HUES6 (cell line): ENCODE data around the gene PSIP1.
"Not testable (repeated sequence)": the region's sequence is repeated elsewhere in the genome, so short reads cannot be mapped to it uniquely, and the experiment has no call there.

Experiments used
- H3K27ac ChIP-seq: 2 replicates; pipeline ENCODE4 v1.7.0; 2013; ENCODE audit warnings: low read depth, mild to moderate bottlenecking, low read length, inconsistent platforms
- H3K27me3 ChIP-seq: 2 replicates; pipeline ENCODE4 v1.6.1; 2013; ENCODE audit warnings: low read length; ENCODE audit not compliant: control insufficient read depth, insufficient read depth
- H3K36me3 ChIP-seq: 2 replicates; pipeline ENCODE4 v1.6.1; 2013; ENCODE audit warnings: low read length; ENCODE audit not compliant: control insufficient read depth, insufficient read depth
- H3K4me1 ChIP-seq: 2 replicates; pipeline ENCODE4 v1.6.1; 2013; ENCODE audit warnings: low read length; ENCODE audit not compliant: control insufficient read depth, insufficient read depth
- H3K4me3 ChIP-seq: 2 replicates; pipeline ENCODE4 v1.5.1; 2013; ENCODE audit warnings: low read depth, low read length
- H3K9ac ChIP-seq: one replicate; pipeline ENCODE4 v1.6.1; 2013; ENCODE audit warnings: mild to moderate bottlenecking, low read length
- H3K9me3 ChIP-seq: 2 replicates; pipeline ENCODE4 v1.6.1; 2013; ENCODE audit warnings: low read depth, low read length; ENCODE audit not compliant: control insufficient read depth, insufficient read depth

The PSIP1 gene

GRCh38 chr9:15469862-15470261 lies 40.9 kb downstream of the PSIP1 start:
- Histone ChIP-seq H3K9me3 (no peaks in the 10 kb centered on the region), H3K27ac (no peak overlapping the region), H3K4me1 (no peaks in the 10 kb centered on the region), H3K4me3 (no peak overlapping the region), H3K36me3 (peaks cover 96% of the 10 kb centered on the region), H3K9ac (no peak overlapping the region), H3K27me3 (no peaks in the 10 kb centered on the region)

DNA sequence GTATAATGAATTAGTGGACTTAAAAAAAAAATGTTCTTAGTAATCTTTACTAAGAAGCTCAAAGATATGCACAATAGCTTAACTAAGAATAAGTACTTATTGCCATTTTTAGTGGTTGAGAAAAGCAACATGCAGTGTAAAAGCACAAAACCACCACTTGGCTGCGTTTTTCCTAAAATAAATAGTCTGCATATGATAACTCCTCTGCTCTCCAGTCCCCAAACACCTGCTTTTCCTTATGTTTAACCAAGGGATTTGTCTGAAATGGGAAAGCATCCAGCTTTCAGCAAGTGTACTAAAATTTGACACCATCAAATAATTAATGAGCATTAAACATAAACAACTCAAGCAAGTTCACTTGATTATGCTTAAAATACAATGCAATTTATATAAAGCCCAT lies 41.4 kb downstream of the PSIP1 start:
- H3K4me1 ChIP-seq, result no peaks in the 10 kb centered on the region
- peaks cover 96% of the 10 kb centered on the region for H3K36me3 ChIP-seq

DNA sequence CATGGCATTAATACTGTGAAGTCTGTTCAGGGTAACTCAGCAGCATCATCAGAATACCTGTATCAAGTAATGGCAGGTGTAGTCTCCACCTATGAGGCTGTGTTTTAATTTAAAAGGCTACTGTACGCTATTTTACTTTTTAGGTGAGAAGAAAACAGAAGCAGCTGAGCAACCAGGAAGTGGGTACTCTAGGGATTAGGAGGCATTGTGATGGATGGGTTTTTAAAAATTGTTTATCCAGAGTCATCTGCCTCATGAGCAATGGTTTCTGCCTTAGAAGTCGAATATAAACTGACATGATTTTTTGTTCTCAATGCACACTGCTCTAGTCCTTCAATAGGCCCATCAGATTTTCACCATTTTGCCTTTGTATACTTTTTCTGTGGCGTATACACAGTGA lies 42.6 kb downstream of the PSIP1 start:
- no peaks in the 10 kb centered on the region for H3K4me1 ChIP-seq
- H3K27ac ChIP-seq, result no peak overlapping the region
- peaks cover 94% of the 10 kb centered on the region for H3K36me3 ChIP-seq
- H3K4me3 ChIP-seq, result no peak overlapping the region
- H3K9me3 ChIP-seq, result no peaks in the 10 kb centered on the region
- no peaks in the 10 kb centered on the region for H3K27me3 ChIP-seq
- H3K9ac ChIP-seq, result no peak overlapping the region

More for the DNA sequence above, 41.4 kb downstream of the PSIP1 start:
- no peak overlapping the region for H3K9ac ChIP-seq
- H3K4me3 ChIP-seq, result no peak overlapping the region
- H3K9me3 ChIP-seq, result no peaks in the 10 kb centered on the region
- H3K27me3 ChIP-seq, result no peaks in the 10 kb centered on the region
- H3K27ac ChIP-seq, result no peak overlapping the region

DNA sequence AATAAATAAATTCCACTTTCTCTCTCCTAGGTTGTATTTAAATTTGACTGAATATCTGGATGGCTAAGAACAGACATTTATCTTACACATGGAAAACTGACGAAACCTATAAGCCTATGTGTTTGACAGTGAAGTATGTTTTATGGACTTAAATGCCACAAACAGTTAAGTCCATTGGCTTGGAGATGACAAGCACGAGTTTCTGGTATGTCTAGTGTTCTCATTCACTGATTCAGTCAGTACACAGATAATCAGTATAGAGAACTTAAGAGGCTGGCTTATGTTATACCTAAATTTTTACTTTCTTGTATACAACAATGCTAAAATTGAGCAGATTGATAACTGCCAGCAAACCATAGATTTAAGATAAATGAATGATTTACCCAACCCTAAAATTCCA lies 49.2 kb downstream of the PSIP1 start:
- peaks cover 95% of the 10 kb centered on the region for H3K36me3 ChIP-seq
- no peaks in the 10 kb centered on the region for H3K9me3 ChIP-seq
- H3K27ac ChIP-seq, result no peak overlapping the region

GRCh38 chr9:15461056-15461455 lies 49.7 kb downstream of the PSIP1 start:
- Histone ChIP-seq H3K9ac (no peak overlapping the region), H3K27ac (no peak overlapping the region), H3K36me3 (peaks cover 95% of the 10 kb centered on the region), H3K4me3 (no peak overlapping the region), H3K9me3 (no peaks in the 10 kb centered on the region), H3K27me3 (no peaks in the 10 kb centered on the region), H3K4me1 (no peaks in the 10 kb centered on the region)

More for the DNA sequence above, 49.2 kb downstream of the PSIP1 start:
- H3K27me3 ChIP-seq, result no peaks in the 10 kb centered on the region
- H3K9ac ChIP-seq, result no peak overlapping the region
- no peaks in the 10 kb centered on the region for H3K4me1 ChIP-seq
- no peak overlapping the region for H3K4me3 ChIP-seq

DNA sequence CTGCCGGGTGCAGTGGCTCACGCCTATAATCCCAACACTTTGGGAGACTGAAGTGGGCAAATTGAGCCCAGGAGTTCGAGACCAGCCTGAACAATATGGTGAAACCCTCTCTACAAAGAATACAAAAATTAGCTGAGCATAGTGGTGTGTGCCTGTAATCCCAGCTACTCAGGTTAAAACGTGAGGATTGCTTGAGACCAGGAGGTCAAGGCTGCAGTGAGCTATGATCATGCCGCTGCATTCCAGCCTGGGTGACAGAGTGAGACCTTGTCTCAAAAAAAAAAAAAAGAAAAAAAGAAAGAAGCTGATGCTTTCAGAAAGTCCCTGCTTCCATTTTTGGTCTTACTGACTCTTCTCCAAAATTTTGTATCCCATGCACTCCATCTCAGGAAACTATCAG lies 56.8 kb downstream of the PSIP1 start:
- H3K36me3 ChIP-seq, result peaks cover 91% of the 10 kb centered on the region
- no peaks in the 10 kb centered on the region for H3K4me1 ChIP-seq
- H3K27ac ChIP-seq, result no peak overlapping the region
- H3K27me3 ChIP-seq, result no peaks in the 10 kb centered on the region
- H3K9me3 ChIP-seq, result no peaks in the 10 kb centered on the region
- no peak overlapping the region for H3K9ac ChIP-seq
- H3K4me3 ChIP-seq, result no peak overlapping the region

GRCh38 chr9:15444141-15444540 lies 66.6 kb downstream of the PSIP1 start:
- peaks cover 81% of the 10 kb centered on the region for H3K36me3 ChIP-seq
- H3K9me3 ChIP-seq, result peaks cover 16% of the 10 kb centered on the region
- H3K9ac ChIP-seq, result no peak overlapping the region
- no peaks in the 10 kb centered on the region for H3K27me3 ChIP-seq
- no peak overlapping the region for H3K4me3 ChIP-seq
- H3K4me1 ChIP-seq, result no peaks in the 10 kb centered on the region
- H3K27ac ChIP-seq, result no peak overlapping the region

GRCh38 chr9:15442264-15442663 lies 68.5 kb downstream of the PSIP1 start:
- Histone ChIP-seq H3K36me3 (peaks cover 81% of the 10 kb centered on the region), H3K9me3 (peaks cover 25% of the 10 kb centered on the region)
- H3K4me1 ChIP-seq, result not testable (repeated sequence)

GRCh38 chr9:15441841-15442240 lies 68.9 kb downstream of the PSIP1 start:
- Histone ChIP-seq H3K36me3 (peaks cover 81% of the 10 kb centered on the region), H3K9me3 (peaks cover 25% of the 10 kb centered on the region)
- not testable (repeated sequence) for H3K9ac ChIP-seq, H3K27ac ChIP-seq, H3K27me3 ChIP-seq, H3K4me1 ChIP-seq, H3K4me3 ChIP-seq

More at GRCh38 chr9:15442264-15442663, 68.5 kb downstream of the PSIP1 start:
- not testable (repeated sequence) for H3K27ac ChIP-seq, H3K9ac ChIP-seq, H3K27me3 ChIP-seq, H3K4me3 ChIP-seq

DNA sequence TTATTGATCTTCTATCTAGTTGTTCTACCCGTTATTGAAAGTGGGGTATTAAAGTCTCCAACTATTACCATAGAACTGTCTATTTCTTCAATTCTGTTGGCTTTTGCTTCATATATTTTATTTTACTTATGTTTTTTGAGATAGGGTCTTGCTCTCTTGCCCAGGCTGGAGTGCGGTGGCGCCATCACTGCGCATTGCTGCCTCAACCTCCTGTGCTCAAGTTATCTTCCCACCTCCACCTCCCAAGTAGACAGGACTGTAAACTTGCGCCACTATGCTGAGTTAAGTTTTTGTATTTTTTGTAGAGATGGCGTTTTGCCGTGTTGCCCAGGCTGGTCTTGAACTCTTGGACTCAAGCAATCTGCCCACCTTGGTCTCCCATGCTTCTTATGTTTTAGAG lies 71.9 kb downstream of the PSIP1 start:
- no peaks in the 10 kb centered on the region for H3K27me3 ChIP-seq
- H3K9me3 ChIP-seq, result peaks cover 25% of the 10 kb centered on the region
- no peak overlapping the region for H3K9ac ChIP-seq
- H3K27ac ChIP-seq, result no peak overlapping the region
- peaks cover 79% of the 10 kb centered on the region for H3K36me3 ChIP-seq
- no peaks in the 10 kb centered on the region for H3K4me1 ChIP-seq
- H3K4me3 ChIP-seq, result no peak overlapping the region

- Histone ChIP-seq H3K27ac (no peak overlapping the region), H3K36me3 (peaks cover 74% of the 10 kb centered on the region), H3K4me3 (no peak overlapping the region), H3K4me1 (no peaks in the 10 kb centered on the region), H3K27me3 (no peaks in the 10 kb centered on the region), H3K9ac (no peak overlapping the region), H3K9me3 (peaks cover 4% of the 10 kb centered on the region; the same call in 1 of the 2 replicates)
These were observed 77.1 kb downstream of the PSIP1 start for GRCh38 chr9:15433661-15434060.

- H3K27ac ChIP-seq, result no peak overlapping the region
- no peaks in the 10 kb centered on the region for H3K27me3 ChIP-seq
- no peaks in the 10 kb centered on the region for H3K4me1 ChIP-seq
- H3K36me3 ChIP-seq, result peaks cover 69% of the 10 kb centered on the region
- no peak overlapping the region for H3K9ac ChIP-seq
- H3K9me3 ChIP-seq, result peaks cover 4% of the 10 kb centered on the region; the same call in 1 of the 2 replicates
- no peak overlapping the region for H3K4me3 ChIP-seq
These were observed 77.6 kb downstream of the PSIP1 start for GRCh38 chr9:15433191-15433590.
